GM12891 (cell line): Measurements from ENCODE around the gene TMEM74B.

Experiments
- POLR2A ChIP-seq: IDR thresholded peaks from 2 replicates; pipeline ENCODE4 v1.6.1; 2011; ENCODE audit warnings: low read depth, low read length, control low read depth
- SPI1 ChIP-seq: IDR thresholded peaks from 2 replicates; pipeline ENCODE4 v1.6.1; 2011; ENCODE audit warnings: low read depth, low read length, control low read depth
- TAF1 ChIP-seq: IDR thresholded peaks from 2 replicates; pipeline ENCODE4 v1.6.1; 2011; ENCODE audit warnings: low read depth, low read length, control low read depth

DNA sequence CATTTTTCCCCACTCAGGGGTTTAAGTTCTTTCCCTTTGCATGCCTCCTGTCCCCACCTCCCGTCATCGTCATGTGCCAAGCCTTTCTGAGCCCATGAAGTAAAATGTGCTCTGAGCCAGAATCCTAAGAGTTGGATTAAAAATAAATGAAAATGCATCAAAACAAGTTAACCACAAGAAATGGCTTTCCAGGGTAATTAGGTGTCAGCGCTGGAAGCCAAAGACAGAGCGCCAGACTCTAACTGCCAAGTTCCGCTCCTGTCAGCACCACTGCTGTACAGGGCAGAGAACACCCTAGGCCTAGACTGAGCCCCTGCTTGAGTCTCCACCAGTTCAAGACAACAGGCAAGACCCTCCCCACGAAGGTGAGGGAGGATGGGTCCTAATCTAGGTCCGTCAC, 13.0 kb upstream of the TMEM74B start:
- TF ChIP-seq POLR2A (no peak), TAF1 (no peak), SPI1 (no peak)
